Uterus (tissue), 4 donors: ENCODE measurements around the gene RRP1. TPM values are rescaled to one million over a fixed set of nuclear protein-coding genes. Genes with fewer than 3 reads are reported as not detected.

Experiments used
- DNase-seq, 2 donors: peaks; one replicate each; pipeline ENCODE4 v3.0.0-alpha.2; 2019 to 2020
- H3K27ac ChIP-seq, 2 donors: fragments of 200-600 bp; sonication (generic); 1 replicate in 1 of 2; 2 replicates in 1 of 2; pipeline ENCODE4 v1.5.1; 2016 to 2018
- H3K27me3 ChIP-seq, 2 donors: fragments of 200-600 bp; sonication (generic); one replicate each; pipeline ENCODE4 v1.5.1; 2018 to 2019; ENCODE audit warnings: control low read depth in 1 of 2
- H3K36me3 ChIP-seq, 2 donors: fragments of 200-600 bp; sonication (generic); one replicate each; pipeline ENCODE4 v1.5.1; 2019; ENCODE audit warnings: control low read depth in 1 of 2
- H3K4me1 ChIP-seq, 2 donors: fragments of 200-600 bp; sonication (generic); one replicate each; pipeline ENCODE4 v1.5.1; 2018 to 2019; ENCODE audit warnings: control low read depth in 1 of 2
- H3K4me3 ChIP-seq, 2 donors: fragments of 200-600 bp; sonication (generic); 1 replicate in 1 of 2; 2 replicates in 1 of 2; pipeline ENCODE4 v1.5.1; 2018 to 2019; ENCODE audit warnings: mild to moderate bottlenecking in 1 of 2
- H3K9me3 ChIP-seq, 2 donors: fragments of 200-600 bp; sonication (generic); one replicate each; pipeline ENCODE4 v1.5.1; 2019; ENCODE audit warnings: control low read depth in 1 of 2
- CTCF ChIP-seq, 4 experiments: fragments of 200-600 bp in 2 of 4; fragments of 450-650 bp in 2 of 4; sonication (generic) in 2 of 4; IDR thresholded peaks; one replicate each; pipeline ENCODE4 v1.5.1; 2016 to 2019; ENCODE audit warnings: antibody characterized with exemption in 4 of 4, mild to moderate bottlenecking in 2 of 4, moderate library complexity in 1 of 4
- POLR2A ChIP-seq, 2 donors: fragments of 450-650 bp; IDR thresholded peaks; one replicate each; pipeline ENCODE4 v1.6.1; 2016; ENCODE audit warnings: antibody characterized with exemption in 2 of 2, mild to moderate bottlenecking in 1 of 2, moderate library complexity in 1 of 2
- intact Hi-C: fragments of 100-400 bp; cut with DNase I; formaldehyde crosslinking; loops from one replicate; pipeline ENCODE4 v1.15.1; 2023; ENCODE audit warnings: low total_unique reads
- total RNA-seq, 4 donors: library from RNA; depleted of rRNA in 3 of 4; stranded (reverse); fragments of >200 nt in 3 of 4; gene quantifications; one replicate each; pipeline versions ENCODE4 v1.1.0 to v1.2.4, GENCODE V29; 2014 to 2023
- donor health status: DM: yes; HTN: yes; CAD: no.

The RRP1 gene
- total RNA-seq, 4 donors from 2014 or later, result 11.0 to 31.5 (median 19.5) TPM

- Histone ChIP-seq H3K4me1 (no peaks in the 10 kb centered on the region), H3K27me3 (no peaks in the 10 kb centered on the region), H3K36me3 (no peaks in the 10 kb centered on the region), H3K27ac (no peak overlapping the region), H3K4me3 (no peak overlapping the region), H3K9me3 (no peaks in the 10 kb centered on the region)
- intact Hi-C loops, result no loop called here
- DNase-seq, result no peak
- no peak for TF ChIP-seq CTCF (IDR thresholded peaks at IDR 0.05)
- TF ChIP-seq POLR2A (IDR thresholded peaks at IDR 0.05), result no peak
Measured at GRCh38 chr21:43797415-43797814, 8.0 kb downstream of the RRP1 start.

- TF ChIP-seq CTCF (IDR thresholded peaks at IDR 0.05), result no peak
- no peak for TF ChIP-seq POLR2A (IDR thresholded peaks at IDR 0.05)
- Histone ChIP-seq H3K9me3 (no peaks in the 10 kb centered on the region), H3K27ac (no peak overlapping the region), H3K4me3 (no peak overlapping the region), H3K4me1 (no peaks in the 10 kb centered on the region), H3K36me3 (no peaks in the 10 kb centered on the region), H3K27me3 (no peaks in the 10 kb centered on the region)
- no peak for DNase-seq
- intact Hi-C loops, result no loop called here
Measured at GRCh38 chr21:43797925-43798715, 8.7 kb downstream of the RRP1 start.

GRCh38 chr21:43799301-43799840 is 10.0 kb downstream of the RRP1 start:
- Histone ChIP-seq H3K27me3 (no peaks in the 10 kb centered on the region), H3K36me3 (no peaks in the 10 kb centered on the region), H3K27ac (no peak overlapping the region), H3K4me3 (no peak overlapping the region), H3K4me1 (no peaks in the 10 kb centered on the region), H3K9me3 (no peaks in the 10 kb centered on the region)
- no peak for TF ChIP-seq CTCF (IDR thresholded peaks at IDR 0.05)
- TF ChIP-seq POLR2A (IDR thresholded peaks at IDR 0.05), result no peak
- DNase-seq, result no peak
- intact Hi-C loops, result no loop called here

GRCh38 chr21:43800124-43800523 is 10.7 kb downstream of the RRP1 start:
- TF ChIP-seq CTCF (IDR thresholded peaks at IDR 0.05) (no peak), POLR2A (IDR thresholded peaks at IDR 0.05) (no peak)
- Histone ChIP-seq H3K36me3 (no peaks in the 10 kb centered on the region), H3K27ac (no peak overlapping the region), H3K27me3 (no peaks in the 10 kb centered on the region), H3K9me3 (no peaks in the 10 kb centered on the region), H3K4me1 (no peaks in the 10 kb centered on the region), H3K4me3 (no peak overlapping the region)
- intact Hi-C loops, result no loop called here
- no peak for DNase-seq

GRCh38 chr21:43800566-43800965 is 11.2 kb downstream of the RRP1 start:
- DNase-seq, result no peak
- intact Hi-C loops, result no loop called here
- H3K9me3 ChIP-seq, result no peaks in the 10 kb centered on the region
- no peaks in the 10 kb centered on the region for H3K27me3 ChIP-seq
- H3K4me1 ChIP-seq, result no peaks in the 10 kb centered on the region
- H3K4me3 ChIP-seq, result no peak overlapping the region
- H3K36me3 ChIP-seq, result no peaks in the 10 kb centered on the region
- no peak for TF ChIP-seq CTCF (IDR thresholded peaks at IDR 0.05)
- no peak for TF ChIP-seq POLR2A (IDR thresholded peaks at IDR 0.05)
- H3K27ac ChIP-seq, result no peak overlapping the region
